Transverse colon (tissue), 4 donors: ENCODE data around the gene NUP153. TPM values are rescaled to one million over a fixed set of nuclear protein-coding genes. Genes with fewer than 3 reads are reported as not detected.

Experiments used
- DNase-seq: peaks from one replicate; pipeline ENCODE4 v3.0.0-alpha.2; 2019
- H3K27ac ChIP-seq, 4 donors: fragments of 200-600 bp; sonication (generic); 2 replicates each; pipeline ENCODE4 v1.5.1; 2016 to 2018; ENCODE audit warnings: inconsistent platforms in 4 of 4
- H3K27me3 ChIP-seq: fragments of 200-600 bp; sonication (generic); 2 replicates; pipeline ENCODE4 v1.5.1; 2017; ENCODE audit warnings: inconsistent platforms
- H3K36me3 ChIP-seq, 4 donors: fragments of 200-600 bp; sonication (generic); 2 replicates each; pipeline ENCODE4 v1.5.1; 2017 to 2019; ENCODE audit warnings: inconsistent platforms in 4 of 4
- H3K4me1 ChIP-seq, 4 donors: fragments of 200-600 bp; sonication (generic); 2 replicates each; pipeline ENCODE4 v1.5.1; 2017 to 2020; ENCODE audit warnings: inconsistent platforms in 4 of 4
- H3K4me3 ChIP-seq, 4 donors: fragments of 200-600 bp; sonication (generic); 1 replicate in 1 of 4; 2 replicates in 3 of 4; pipeline versions ENCODE4 v1.5.1 to v1.6.1; 2017 to 2019; ENCODE audit warnings: inconsistent platforms in 4 of 4
- H3K9me3 ChIP-seq, 2 donors: fragments of 200-600 bp; sonication (generic); 2 replicates each; pipeline ENCODE4 v1.5.1; 2017 to 2019; ENCODE audit warnings: inconsistent platforms in 2 of 2
- EP300 ChIP-seq: sonication (generic); formaldehyde crosslinking; IDR thresholded peaks from one replicate; pipeline ENCODE4 v1.6.1; 2017; ENCODE audit warnings: antibody characterized with exemption, low read depth
- POLR2A ChIP-seq: fragments of 450-650 bp; IDR thresholded peaks from one replicate; pipeline ENCODE4 v1.6.1; 2016; ENCODE audit warnings: antibody characterized with exemption, mild to moderate bottlenecking, moderate library complexity
- POLR2AphosphoS5 ChIP-seq, 3 donors: sonication (generic); formaldehyde crosslinking; IDR thresholded peaks; one replicate each; pipeline ENCODE4 v1.6.1; 2016; ENCODE audit warnings: antibody characterized with exemption in 3 of 3
- WGBS, 2 donors: methylation state at CpG; one replicate each; pipeline ENCODE4 v1.1.5; 2018; ENCODE audit warnings: low coverage in 1 of 2; 5-methylcytosine and 5-hydroxymethylcytosine counted together
- in situ Hi-C, 4 donors: fragments of 200-750 bp; cut with MboI; loops; one replicate each; pipeline versions ENCODE4 v1.15.0 to v1.15.1; 2017; ENCODE audit warnings: low sequenced_read_pairs in 3 of 4, low pct_ligation_motif_present in 1 of 4, low pct_unique_long_range_greater_than_20kb in 1 of 4
- intact Hi-C: fragments of 100-400 bp; cut with DNase I; formaldehyde crosslinking; loops from one replicate; pipeline ENCODE4 v1.15.1; 2023; ENCODE audit warnings: low total_unique reads
- total RNA-seq, 4 donors: library from RNA; depleted of rRNA; stranded (reverse); fragments of >200 nt; gene quantifications; one replicate each; pipeline ENCODE4 v1.1.0, GENCODE V29; 2016
- TF ChIP-seq, protein P1 (sequence below), 5 experiments: fragments of 200-600 bp in 3 of 5; fragments of 450-650 bp in 2 of 5; sonication (generic) in 3 of 5; IDR thresholded peaks; 1 replicate in 2 of 5; 2 replicates in 3 of 5; pipeline ENCODE4 v1.5.1; 2016 to 2017; ENCODE audit warnings: antibody characterized with exemption in 5 of 5, inconsistent platforms in 3 of 5, mild to moderate bottlenecking in 2 of 5, moderate library complexity in 1 of 5

NUP153 gene
- total RNA-seq, 4 donors from 2014 or later, result 27.9 to 37.0 (median 32.1) TPM

DNA sequence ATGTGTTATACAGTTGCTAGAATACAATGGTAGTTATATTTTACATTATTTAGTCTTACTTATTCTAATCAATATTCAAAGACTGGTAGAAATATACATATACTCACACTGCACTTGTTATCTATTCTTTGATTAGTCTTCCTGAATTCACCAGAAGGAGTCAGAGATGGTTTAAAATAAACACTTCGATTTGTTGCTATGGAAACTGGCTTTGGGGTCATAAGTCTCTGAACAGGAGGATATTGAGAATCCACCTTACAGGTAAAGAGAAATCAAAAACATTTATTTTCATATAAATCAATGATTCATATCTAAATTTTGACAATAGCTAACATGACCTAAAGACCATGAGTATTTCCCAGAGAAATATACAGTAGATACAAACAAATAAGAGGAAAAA lies 41.6 kb downstream of the NUP153 start:
- in situ Hi-C loops (no loop called here), intact Hi-C loops (no loop called here)
- no peak for DNase-seq
- Histone ChIP-seq H3K27ac (no peak overlapping the region), H3K36me3 (peaks cover 0 to 69% (median 26%) of the 10 kb centered on the region in 4 donors), H3K4me1 (no peaks in the 10 kb centered on the region), H3K27me3 (no peaks in the 10 kb centered on the region), H3K4me3 (no peak overlapping the region), H3K9me3 (no peaks in the 10 kb centered on the region)
- 63% methylated on average over 1 of the region's 1 CpG for WGBS, 2 donors
- TF ChIP-seq POLR2A (no peak), POLR2AphosphoS5 (IDR thresholded peaks at IDR 0.05) (no peak), EP300 (no peak)
- TF ChIP-seq, protein P1, sequence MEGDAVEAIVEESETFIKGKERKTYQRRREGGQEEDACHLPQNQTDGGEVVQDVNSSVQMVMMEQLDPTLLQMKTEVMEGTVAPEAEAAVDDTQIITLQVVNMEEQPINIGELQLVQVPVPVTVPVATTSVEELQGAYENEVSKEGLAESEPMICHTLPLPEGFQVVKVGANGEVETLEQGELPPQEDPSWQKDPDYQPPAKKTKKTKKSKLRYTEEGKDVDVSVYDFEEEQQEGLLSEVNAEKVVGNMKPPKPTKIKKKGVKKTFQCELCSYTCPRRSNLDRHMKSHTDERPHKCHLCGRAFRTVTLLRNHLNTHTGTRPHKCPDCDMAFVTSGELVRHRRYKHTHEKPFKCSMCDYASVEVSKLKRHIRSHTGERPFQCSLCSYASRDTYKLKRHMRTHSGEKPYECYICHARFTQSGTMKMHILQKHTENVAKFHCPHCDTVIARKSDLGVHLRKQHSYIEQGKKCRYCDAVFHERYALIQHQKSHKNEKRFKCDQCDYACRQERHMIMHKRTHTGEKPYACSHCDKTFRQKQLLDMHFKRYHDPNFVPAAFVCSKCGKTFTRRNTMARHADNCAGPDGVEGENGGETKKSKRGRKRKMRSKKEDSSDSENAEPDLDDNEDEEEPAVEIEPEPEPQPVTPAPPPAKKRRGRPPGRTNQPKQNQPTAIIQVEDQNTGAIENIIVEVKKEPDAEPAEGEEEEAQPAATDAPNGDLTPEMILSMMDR (IDR thresholded peaks at IDR 0.05), result no peak

DNA sequence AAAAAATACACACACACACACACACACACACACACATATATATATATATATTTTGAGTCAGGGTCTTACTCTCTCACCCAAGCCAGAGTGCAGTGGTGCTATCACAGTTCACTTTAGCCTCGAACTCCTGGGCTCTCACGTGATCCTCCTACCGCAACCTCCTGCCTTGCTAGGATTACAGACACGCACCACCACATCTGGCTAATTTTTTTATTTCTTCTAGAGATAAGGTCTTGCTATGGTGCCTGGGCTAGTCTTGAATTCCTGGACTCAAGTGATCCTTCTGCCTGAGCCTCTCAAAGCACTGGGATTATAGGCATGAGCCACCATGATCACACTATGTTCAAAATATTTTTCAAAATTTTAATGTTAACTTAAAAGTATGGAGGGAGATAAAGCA lies 43.5 kb downstream of the NUP153 start:
- H3K36me3 ChIP-seq, result peaks cover 0 to 72% (median 22%) of the 10 kb centered on the region in 4 donors
- WGBS, 2 donors, result 86 to 94% methylated on average over 4 of the region's 4 CpGs

DNA sequence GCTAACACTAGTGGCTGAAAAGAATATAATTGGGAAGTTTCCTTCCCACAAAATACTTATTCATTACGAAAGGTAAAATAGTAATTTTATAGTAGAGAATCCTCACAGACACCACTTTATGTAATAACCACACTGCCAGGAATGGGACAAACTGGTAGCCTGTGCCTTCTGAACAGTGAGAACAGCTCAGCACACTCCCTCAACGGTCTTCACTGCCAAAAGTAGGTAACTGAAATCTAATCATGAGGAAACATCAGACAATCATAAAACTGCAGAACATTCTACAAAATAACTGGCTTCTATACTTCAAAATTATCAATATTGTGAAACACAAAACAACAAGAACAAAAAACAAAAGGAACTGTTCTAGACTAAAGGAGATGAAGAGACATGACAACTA lies 44.1 kb downstream of the NUP153 start:
- intact Hi-C loops, result no loop called here
- H3K27ac ChIP-seq, result no peak overlapping the region
- DNase-seq, result no peak
- no peaks in the 10 kb centered on the region for H3K27me3 ChIP-seq
- peaks cover 0 to 67% (median 19%) of the 10 kb centered on the region in 4 donors for H3K36me3 ChIP-seq
- no peaks in the 10 kb centered on the region for H3K4me1 ChIP-seq
- TF ChIP-seq EP300 (no peak), POLR2A (no peak), POLR2AphosphoS5 (IDR thresholded peaks at IDR 0.05) (no peak)
- TF ChIP-seq, protein P1 (IDR thresholded peaks at IDR 0.05), result no peak
- no peak overlapping the region for H3K4me3 ChIP-seq
- H3K9me3 ChIP-seq, result no peaks in the 10 kb centered on the region
- in situ Hi-C loops, result no loop called here
- 67 to 77% methylated on average over 2 of the region's 2 CpGs for WGBS, 2 donors

More for the DNA sequence above, 43.5 kb downstream of the NUP153 start:
- H3K27me3 ChIP-seq, result no peaks in the 10 kb centered on the region
- in situ Hi-C loops, result no loop called here
- no peak for TF ChIP-seq POLR2AphosphoS5 (IDR thresholded peaks at IDR 0.05)
- TF ChIP-seq, protein P1 (IDR thresholded peaks at IDR 0.05), result no peak
- TF ChIP-seq POLR2A, result no peak
- TF ChIP-seq EP300, result no peak
- no peak for DNase-seq
- H3K4me3 ChIP-seq, result no peak overlapping the region
- intact Hi-C loops, result no loop called here
- no peak overlapping the region for H3K27ac ChIP-seq
- no peaks in the 10 kb centered on the region for H3K4me1 ChIP-seq
- no peaks in the 10 kb centered on the region for H3K9me3 ChIP-seq

DNA sequence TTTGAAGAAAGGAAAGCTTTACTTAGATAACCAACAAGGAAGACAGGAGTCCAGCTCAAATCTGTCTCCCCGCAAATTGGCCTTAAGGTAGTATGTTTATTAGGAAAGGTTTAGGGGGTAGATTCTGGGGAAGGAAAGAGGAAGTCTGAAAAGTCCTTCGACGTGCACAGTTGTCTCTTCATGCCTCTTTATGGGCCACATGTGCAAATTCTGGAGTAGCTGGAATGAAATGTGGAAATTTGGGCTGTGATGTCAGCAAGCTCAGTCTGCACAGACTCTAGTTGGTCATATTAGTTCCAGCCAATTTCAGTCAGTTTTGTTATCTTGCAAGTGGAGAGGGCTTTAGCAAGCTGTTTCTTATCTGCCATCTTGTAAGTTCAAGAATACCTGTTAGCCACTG lies 50.1 kb downstream of the NUP153 start:
- DNase-seq, result no peak
- Histone ChIP-seq H3K4me3 (no peak overlapping the region), H3K27me3 (no peaks in the 10 kb centered on the region), H3K27ac (no peak overlapping the region), H3K36me3 (peaks cover 0 to 39% (median 18%) of the 10 kb centered on the region in 4 donors), H3K4me1 (no peaks in the 10 kb centered on the region), H3K9me3 (no peaks in the 10 kb centered on the region)
- TF ChIP-seq EP300, result no peak
- no peak for TF ChIP-seq POLR2A
- TF ChIP-seq, protein P1 (IDR thresholded peaks at IDR 0.05), result no peak
- no peak for TF ChIP-seq POLR2AphosphoS5 (IDR thresholded peaks at IDR 0.05)
- WGBS, 2 donors, result 59 to 100% methylated on average over 2 to 3 of the region's 3 CpGs
- in situ Hi-C loops (no loop called here), intact Hi-C loops (no loop called here)
